Neural cell (in vitro differentiated cells): ENCODE measurements around the gene ZNF565. TPM values are rescaled to one million over a fixed set of nuclear protein-coding genes. Genes with fewer than 3 reads are reported as not detected.

Experiments
- H2AFZ ChIP-seq: fragments of 200-600, 300-800 bp; sonication (generic), shearing (Covaris generic); 2 replicates; pipeline ENCODE4 v1.6.0; 2014; ENCODE audit warnings: low read depth, mild to moderate bottlenecking, antibody characterized with exemption, low read length, moderate library complexity
- H3F3A ChIP-seq: fragments of 200-600 bp; shearing (Covaris generic); 2 replicates; pipeline ENCODE4 v1.6.1; 2016; ENCODE audit warnings: mild to moderate bottlenecking, moderate library complexity, mixed read lengths, antibody characterized with exemption, low read length; ENCODE audit not compliant: insufficient read depth, poor library complexity, severe bottlenecking
- H3K27ac ChIP-seq: fragments of 200-600, 300-800 bp; sonication (generic), shearing (Covaris generic); 2 replicates; pipeline ENCODE4 v1.5.1; 2014; ENCODE audit warnings: mild to moderate bottlenecking, low read length, moderate library complexity
- H3K27me3 ChIP-seq: fragments of 300-800, 200-600 bp; sonication (generic), shearing (Covaris generic); 2 replicates; pipeline ENCODE4 v1.6.0; 2014; ENCODE audit warnings: mild to moderate bottlenecking, low read depth, low read length, moderate library complexity; ENCODE audit not compliant: insufficient read depth
- H3K36me3 ChIP-seq: fragments of 300-800, 200-600 bp; sonication (generic), shearing (Covaris generic); 2 replicates; pipeline ENCODE4 v1.5.1; 2014; ENCODE audit warnings: mild to moderate bottlenecking, antibody characterized with exemption, low read length, moderate library complexity; ENCODE audit not compliant: insufficient read depth
- H3K4me2 ChIP-seq: fragments of 300-800, 200-600 bp; sonication (generic), shearing (Covaris generic); 2 replicates; pipeline ENCODE4 v1.6.0; 2014; ENCODE audit warnings: mild to moderate bottlenecking, low read length
- H3K4me3 ChIP-seq: fragments of 300-800, 200-600 bp; sonication (generic), shearing (Covaris generic); 2 replicates; pipeline ENCODE4 v1.5.1; 2014; ENCODE audit warnings: mild to moderate bottlenecking, low read length, moderate library complexity
- H3K79me2 ChIP-seq: fragments of 200-600 bp; shearing (Covaris generic); replicated peaks from 2 replicates; pipeline ENCODE4 v1.6.0; 2014; ENCODE audit warnings: mild to moderate bottlenecking, low read length, moderate library complexity; ENCODE audit not compliant: insufficient read depth
- H3K9ac ChIP-seq: fragments of 300-800, 200-600 bp; sonication (generic), shearing (Covaris generic); 2 replicates; pipeline ENCODE4 v1.6.1; 2016; ENCODE audit warnings: mild to moderate bottlenecking, low read length, mixed read lengths
- H3K9me2 ChIP-seq: fragments of 200-600 bp; shearing (Covaris generic); 2 replicates; pipeline ENCODE4 v1.6.1; 2016; ENCODE audit warnings: mild to moderate bottlenecking, low read length, mixed read lengths; ENCODE audit not compliant: insufficient read depth
- H3K9me3 ChIP-seq: fragments of 200-600, 300-800 bp; sonication (generic), shearing (Covaris generic); 2 replicates; pipeline ENCODE4 v1.6.1; 2016; ENCODE audit warnings: mild to moderate bottlenecking, mixed run types, low read length, moderate library complexity, mixed read lengths
- H4K20me1 ChIP-seq: fragments of 200-600 bp; shearing (Covaris generic); 2 replicates; pipeline ENCODE4 v1.6.1; 2016; ENCODE audit warnings: mild to moderate bottlenecking, mixed run types; ENCODE audit not compliant: insufficient read depth
- CTCF ChIP-seq: fragments of 450-650 bp; IDR thresholded peaks from 2 replicates; pipeline ENCODE4 v1.5.1; 2014; ENCODE audit warnings: antibody characterized with exemption, mild to moderate bottlenecking, moderate library complexity; ENCODE audit not compliant: poor library complexity, severe bottlenecking
- EP300 ChIP-seq: fragments of 450-650 bp; conservative IDR thresholded peaks from 2 replicates; pipeline ENCODE4 v1.6.1; 2014; ENCODE audit warnings: antibody characterized with exemption, mild to moderate bottlenecking, moderate library complexity; ENCODE audit not compliant: poor library complexity, severe bottlenecking
- EZH2 ChIP-seq: fragments of 200-600, 300-800 bp; shearing (Covaris generic), sonication (generic); IDR thresholded peaks from 2 replicates; pipeline ENCODE4 v1.6.1; 2014; ENCODE audit warnings: antibody characterized with exemption, low read length, borderline replicate concordance, mild to moderate bottlenecking; ENCODE audit not compliant: insufficient read depth, poor library complexity, severe bottlenecking
- MXI1 ChIP-seq: fragments of 450-650 bp; conservative IDR thresholded peaks from 2 replicates; pipeline ENCODE4 v1.6.1; 2014; ENCODE audit warnings: antibody characterized with exemption, mild to moderate bottlenecking; ENCODE audit not compliant: poor library complexity, severe bottlenecking
- POLR2AphosphoS5 ChIP-seq: IDR thresholded peaks from 2 replicates; pipeline ENCODE4 v1.6.1; 2012
- RAD21 ChIP-seq: fragments of 450-650 bp; conservative IDR thresholded peaks from 2 replicates; pipeline ENCODE4 v1.6.1; 2014; ENCODE audit warnings: antibody characterized with exemption, mild to moderate bottlenecking, moderate library complexity
- SMC3 ChIP-seq: fragments of 450-650 bp; conservative IDR thresholded peaks from 2 replicates; pipeline ENCODE4 v1.6.1; 2014; ENCODE audit warnings: antibody characterized with exemption, mild to moderate bottlenecking, moderate library complexity; ENCODE audit not compliant: poor library complexity
- TAF1 ChIP-seq: IDR thresholded peaks from 2 replicates; pipeline ENCODE4 v1.6.1; 2012; ENCODE audit warnings: low read depth
- polyA plus RNA-seq: library from polyadenylated mRNA; depleted of rRNA; stranded (reverse); fragments of >200 nt; gene quantifications from 2 replicates; pipeline ENCODE4 v1.2.3, GENCODE V29; 2014
- TF ChIP-seq, protein P1 (sequence below): IDR thresholded peaks from 2 replicates; pipeline ENCODE4 v1.6.1; 2012; ENCODE audit warnings: borderline replicate concordance

ZNF565 gene
- polyA plus RNA-seq, 1 donor from 2014 or later = 9.4 TPM

GRCh38 chr19:36141039-36141927 is 73.2 kb downstream of the ZNF565 start:
- no peaks in the 10 kb centered on the region for H3F3A ChIP-seq
- H2AFZ ChIP-seq = no peak overlapping the region
- H3K79me2 ChIP-seq = peaks cover 9% of the 10 kb centered on the region
- TF ChIP-seq SMC3 (no peak), TAF1 (peak; percentile 15), MXI1 (no peak), RAD21 (no peak), EP300 (no peak), EZH2 (no peak), CTCF (no peak), POLR2AphosphoS5 (peak; percentile 74)
- TF ChIP-seq, protein P1, sequence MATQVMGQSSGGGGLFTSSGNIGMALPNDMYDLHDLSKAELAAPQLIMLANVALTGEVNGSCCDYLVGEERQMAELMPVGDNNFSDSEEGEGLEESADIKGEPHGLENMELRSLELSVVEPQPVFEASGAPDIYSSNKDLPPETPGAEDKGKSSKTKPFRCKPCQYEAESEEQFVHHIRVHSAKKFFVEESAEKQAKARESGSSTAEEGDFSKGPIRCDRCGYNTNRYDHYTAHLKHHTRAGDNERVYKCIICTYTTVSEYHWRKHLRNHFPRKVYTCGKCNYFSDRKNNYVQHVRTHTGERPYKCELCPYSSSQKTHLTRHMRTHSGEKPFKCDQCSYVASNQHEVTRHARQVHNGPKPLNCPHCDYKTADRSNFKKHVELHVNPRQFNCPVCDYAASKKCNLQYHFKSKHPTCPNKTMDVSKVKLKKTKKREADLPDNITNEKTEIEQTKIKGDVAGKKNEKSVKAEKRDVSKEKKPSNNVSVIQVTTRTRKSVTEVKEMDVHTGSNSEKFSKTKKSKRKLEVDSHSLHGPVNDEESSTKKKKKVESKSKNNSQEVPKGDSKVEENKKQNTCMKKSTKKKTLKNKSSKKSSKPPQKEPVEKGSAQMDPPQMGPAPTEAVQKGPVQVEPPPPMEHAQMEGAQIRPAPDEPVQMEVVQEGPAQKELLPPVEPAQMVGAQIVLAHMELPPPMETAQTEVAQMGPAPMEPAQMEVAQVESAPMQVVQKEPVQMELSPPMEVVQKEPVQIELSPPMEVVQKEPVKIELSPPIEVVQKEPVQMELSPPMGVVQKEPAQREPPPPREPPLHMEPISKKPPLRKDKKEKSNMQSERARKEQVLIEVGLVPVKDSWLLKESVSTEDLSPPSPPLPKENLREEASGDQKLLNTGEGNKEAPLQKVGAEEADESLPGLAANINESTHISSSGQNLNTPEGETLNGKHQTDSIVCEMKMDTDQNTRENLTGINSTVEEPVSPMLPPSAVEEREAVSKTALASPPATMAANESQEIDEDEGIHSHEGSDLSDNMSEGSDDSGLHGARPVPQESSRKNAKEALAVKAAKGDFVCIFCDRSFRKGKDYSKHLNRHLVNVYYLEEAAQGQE = peak; percentile 31
- peak overlapping the region; percentile 98 for H3K4me3 ChIP-seq
- H3K27me3 ChIP-seq = no peaks in the 10 kb centered on the region
- peak overlapping the region; percentile 89 for H3K27ac ChIP-seq
- H4K20me1 ChIP-seq = no peaks in the 10 kb centered on the region
- H3K9ac ChIP-seq = peak overlapping the region; percentile 92
- peaks cover 13% of the 10 kb centered on the region for H3K36me3 ChIP-seq
- H3K4me2 ChIP-seq = no peak overlapping the region
- no peaks in the 10 kb centered on the region for H3K9me2 ChIP-seq
- no peaks in the 10 kb centered on the region for H3K9me3 ChIP-seq

DNA sequence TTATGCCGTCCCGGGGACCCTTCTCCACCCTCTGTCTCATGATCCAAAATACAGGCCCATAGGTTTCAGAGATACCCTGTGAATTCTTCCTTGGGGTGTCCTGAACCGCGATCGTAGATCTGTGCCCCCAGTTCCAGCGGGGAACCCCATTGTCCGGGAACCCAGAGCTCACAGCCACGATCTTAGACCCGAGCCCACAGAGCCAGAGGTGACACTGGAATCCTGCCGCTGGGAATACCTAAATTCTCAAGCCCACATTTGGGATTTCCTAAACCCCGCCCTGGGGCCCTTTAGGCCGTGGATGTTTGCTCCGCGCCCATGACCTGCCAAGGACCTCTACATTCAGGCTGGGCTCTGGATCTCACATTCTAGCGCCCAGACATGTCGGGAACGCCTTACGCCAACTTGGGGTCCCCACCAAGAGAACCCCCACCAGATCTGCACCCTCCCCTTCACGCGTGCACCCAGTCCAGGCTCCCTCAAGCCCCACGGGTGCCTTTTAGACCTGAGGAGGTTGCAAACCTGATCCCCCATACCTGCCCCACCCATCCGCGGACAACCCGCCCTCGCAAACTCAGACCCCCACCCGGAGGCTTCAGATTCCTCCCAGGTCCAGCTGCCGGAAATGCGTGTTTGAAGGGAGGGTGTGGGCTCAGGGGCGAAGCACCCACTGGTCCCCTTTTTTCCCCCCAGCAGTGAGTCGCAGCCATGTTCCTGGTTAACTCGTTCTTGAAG is 74.0 kb downstream of the ZNF565 start:
- H3K27me3 ChIP-seq = no peaks in the 10 kb centered on the region
- no peaks in the 10 kb centered on the region for H3K9me3 ChIP-seq
- no peaks in the 10 kb centered on the region for H3K9me2 ChIP-seq
- no peaks in the 10 kb centered on the region for H4K20me1 ChIP-seq
- H3K36me3 ChIP-seq = peaks cover 5% of the 10 kb centered on the region
- H3K27ac ChIP-seq = peak overlapping the region; percentile 89
- peaks cover 9% of the 10 kb centered on the region for H3K79me2 ChIP-seq
- H3K4me3 ChIP-seq = peak overlapping the region; percentile 98
- peak overlapping the region; percentile 44 for H3K4me2 ChIP-seq
- peak overlapping the region; percentile 92 for H3K9ac ChIP-seq
- no peaks in the 10 kb centered on the region for H3F3A ChIP-seq
- TF ChIP-seq, protein P1 = no peak
- peak; percentile 11 for TF ChIP-seq TAF1
- H2AFZ ChIP-seq = peak overlapping the region; percentile 76
